Measurements from ENCODE around the gene RAD18.

DNA sequence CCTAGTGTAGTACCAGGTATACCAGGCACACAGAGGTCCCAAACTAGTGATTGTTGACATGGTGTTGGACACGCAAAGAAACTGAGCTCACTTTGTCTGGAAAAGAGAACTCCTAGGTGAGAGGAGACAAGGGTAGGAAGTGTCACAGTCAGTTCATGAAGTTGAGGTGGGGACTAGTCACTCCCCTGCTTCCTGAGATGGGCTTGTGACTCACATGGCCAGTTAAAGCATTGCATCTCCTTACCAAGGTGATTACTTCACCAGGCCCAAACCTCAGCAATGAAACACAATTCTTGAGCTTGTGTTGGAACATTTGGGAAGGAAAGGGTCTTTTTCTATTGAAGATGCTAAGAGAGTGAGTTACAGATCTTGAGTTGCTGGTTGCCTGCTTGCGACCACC is 49.2 kb upstream of the RAD18 start:
- TF ChIP-seq POLR2A (IDR thresholded peaks at IDR 0.05): no peak
- TF ChIP-seq, protein P1, sequence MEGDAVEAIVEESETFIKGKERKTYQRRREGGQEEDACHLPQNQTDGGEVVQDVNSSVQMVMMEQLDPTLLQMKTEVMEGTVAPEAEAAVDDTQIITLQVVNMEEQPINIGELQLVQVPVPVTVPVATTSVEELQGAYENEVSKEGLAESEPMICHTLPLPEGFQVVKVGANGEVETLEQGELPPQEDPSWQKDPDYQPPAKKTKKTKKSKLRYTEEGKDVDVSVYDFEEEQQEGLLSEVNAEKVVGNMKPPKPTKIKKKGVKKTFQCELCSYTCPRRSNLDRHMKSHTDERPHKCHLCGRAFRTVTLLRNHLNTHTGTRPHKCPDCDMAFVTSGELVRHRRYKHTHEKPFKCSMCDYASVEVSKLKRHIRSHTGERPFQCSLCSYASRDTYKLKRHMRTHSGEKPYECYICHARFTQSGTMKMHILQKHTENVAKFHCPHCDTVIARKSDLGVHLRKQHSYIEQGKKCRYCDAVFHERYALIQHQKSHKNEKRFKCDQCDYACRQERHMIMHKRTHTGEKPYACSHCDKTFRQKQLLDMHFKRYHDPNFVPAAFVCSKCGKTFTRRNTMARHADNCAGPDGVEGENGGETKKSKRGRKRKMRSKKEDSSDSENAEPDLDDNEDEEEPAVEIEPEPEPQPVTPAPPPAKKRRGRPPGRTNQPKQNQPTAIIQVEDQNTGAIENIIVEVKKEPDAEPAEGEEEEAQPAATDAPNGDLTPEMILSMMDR (IDR thresholded peaks at IDR 0.05): no peak
